Type B pancreatic cell (in vitro differentiated cells): ENCODE data around the gene CD80. TPM values are rescaled to one million over a fixed set of nuclear protein-coding genes. Genes with fewer than 3 reads are reported as not detected.

Experiments used
- DNase-seq: peaks from one replicate; pipeline ENCODE4 v3.0.0; 2021; ENCODE audit warnings: mixed read lengths; ENCODE audit not compliant: unreplicated experiment; ENCODE audit errors: extremely low spot score
- H3K27ac Mint-ChIP-seq: 2 replicates; pipeline ENCODE4 v1.8.0; 2021; ENCODE audit warnings: mild to moderate bottlenecking, mixed read lengths
- H3K27me3 Mint-ChIP-seq: 2 replicates; pipeline ENCODE4 v1.8.0; 2021; ENCODE audit warnings: mixed read lengths
- H3K36me3 Mint-ChIP-seq: 2 replicates; pipeline ENCODE4 v1.8.0; 2021; ENCODE audit warnings: mixed read lengths
- H3K4me1 Mint-ChIP-seq: one replicate; pipeline ENCODE4 v1.8.0; 2021; ENCODE audit warnings: mixed read lengths; ENCODE audit not compliant: unreplicated experiment
- H3K4me3 Mint-ChIP-seq: 2 replicates; pipeline ENCODE4 v1.8.0; 2021; ENCODE audit warnings: mild to moderate bottlenecking, mixed read lengths
- H3K9me3 Mint-ChIP-seq: 2 replicates; pipeline ENCODE4 v1.8.0; 2021; ENCODE audit warnings: mixed read lengths
- CTCF ChIP-seq: fragments of 200-600 bp; sonication (generic); conservative IDR thresholded peaks from 2 replicates; pipeline ENCODE4 v1.5.0; 2021; ENCODE audit warnings: antibody characterized with exemption, mild to moderate bottlenecking
- total RNA-seq: library from RNA; stranded (reverse); gene quantifications from 2 replicates; pipeline ENCODE4 v1.2.1, GENCODE V29; 2021; ENCODE audit warnings: low replicate concordance

CD80 gene
- total RNA-seq, 1 donor from 2014 or later = 0.10 TPM

DNA sequence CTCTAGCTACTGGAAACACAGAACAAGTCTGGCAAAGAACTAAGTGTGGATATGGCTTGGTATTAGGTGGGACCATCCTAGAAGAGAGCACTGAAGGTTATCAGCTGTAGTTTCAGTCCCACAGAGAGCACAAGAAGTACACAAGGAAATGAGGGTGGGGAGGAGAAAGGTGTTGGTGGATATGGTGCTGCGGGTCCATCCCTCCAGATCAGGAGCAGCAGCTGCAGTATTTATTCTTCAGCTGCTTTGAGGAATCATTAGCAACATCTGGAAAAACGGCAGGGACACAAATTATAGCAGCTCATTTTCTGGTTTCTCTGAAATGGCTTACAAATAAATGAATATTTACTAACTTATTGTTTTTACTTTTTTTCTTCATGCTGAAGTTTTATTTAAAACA is 29.0 kb downstream of the CD80 start:
- Mint-ChIP-seq H3K9me3 (no peaks in the 10 kb centered on the region), H3K27me3 (no peaks in the 10 kb centered on the region), H3K27ac (no peak overlapping the region), H3K4me3 (no peak overlapping the region), H3K36me3 (peaks cover 1% of the 10 kb centered on the region), H3K4me1 (no peaks in the 10 kb centered on the region)
- no peak for DNase-seq
- TF ChIP-seq CTCF = no peak

DNA sequence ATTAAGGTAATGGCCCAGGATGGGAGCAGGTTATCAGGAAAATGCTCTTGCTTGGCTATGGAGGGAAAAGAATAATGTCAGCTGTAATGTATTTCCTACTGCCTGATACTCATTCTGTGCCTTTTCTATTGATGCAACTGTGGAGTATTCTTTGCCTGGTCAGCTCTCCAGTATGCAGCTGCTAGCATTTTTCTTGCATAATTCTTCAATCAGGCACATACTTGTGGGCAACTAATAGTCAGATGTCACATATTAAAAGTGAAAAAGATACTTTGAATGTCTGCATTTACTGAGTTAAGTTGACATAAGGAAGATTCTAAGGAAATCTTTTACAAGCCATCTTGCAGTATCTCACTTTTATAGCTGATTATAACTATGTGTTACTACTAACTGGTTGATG is 29.5 kb downstream of the CD80 start:
- DNase-seq = no peak
- H3K4me3 Mint-ChIP-seq = no peak overlapping the region
- no peaks in the 10 kb centered on the region for H3K9me3 Mint-ChIP-seq
- no peak overlapping the region for H3K27ac Mint-ChIP-seq
- TF ChIP-seq CTCF = no peak
- H3K4me1 Mint-ChIP-seq = no peaks in the 10 kb centered on the region
- no peaks in the 10 kb centered on the region for H3K27me3 Mint-ChIP-seq
- peaks cover 3% of the 10 kb centered on the region for H3K36me3 Mint-ChIP-seq

DNA sequence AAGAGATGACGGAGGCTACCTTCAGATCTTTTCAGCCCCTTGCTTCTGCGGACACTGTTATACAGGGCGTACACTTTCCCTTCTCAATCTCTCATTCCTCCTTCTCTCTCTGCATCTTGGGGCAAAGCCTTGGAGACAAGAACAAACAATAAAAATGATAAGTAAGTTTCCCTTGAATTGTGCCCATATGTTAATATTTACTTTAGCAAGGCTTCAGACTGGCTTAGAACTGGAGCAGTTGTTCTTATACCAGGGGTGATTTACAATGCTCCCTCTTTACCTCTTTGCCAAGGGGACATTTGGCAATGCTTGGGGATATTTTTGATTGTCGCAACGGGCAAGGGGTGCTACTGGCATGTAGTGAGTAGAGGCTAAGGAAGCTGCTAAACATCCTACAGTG is 31.7 kb downstream of the CD80 start:
- no peak for TF ChIP-seq CTCF
- H3K36me3 Mint-ChIP-seq = peaks cover 10% of the 10 kb centered on the region
- no peaks in the 10 kb centered on the region for H3K4me1 Mint-ChIP-seq

DNA sequence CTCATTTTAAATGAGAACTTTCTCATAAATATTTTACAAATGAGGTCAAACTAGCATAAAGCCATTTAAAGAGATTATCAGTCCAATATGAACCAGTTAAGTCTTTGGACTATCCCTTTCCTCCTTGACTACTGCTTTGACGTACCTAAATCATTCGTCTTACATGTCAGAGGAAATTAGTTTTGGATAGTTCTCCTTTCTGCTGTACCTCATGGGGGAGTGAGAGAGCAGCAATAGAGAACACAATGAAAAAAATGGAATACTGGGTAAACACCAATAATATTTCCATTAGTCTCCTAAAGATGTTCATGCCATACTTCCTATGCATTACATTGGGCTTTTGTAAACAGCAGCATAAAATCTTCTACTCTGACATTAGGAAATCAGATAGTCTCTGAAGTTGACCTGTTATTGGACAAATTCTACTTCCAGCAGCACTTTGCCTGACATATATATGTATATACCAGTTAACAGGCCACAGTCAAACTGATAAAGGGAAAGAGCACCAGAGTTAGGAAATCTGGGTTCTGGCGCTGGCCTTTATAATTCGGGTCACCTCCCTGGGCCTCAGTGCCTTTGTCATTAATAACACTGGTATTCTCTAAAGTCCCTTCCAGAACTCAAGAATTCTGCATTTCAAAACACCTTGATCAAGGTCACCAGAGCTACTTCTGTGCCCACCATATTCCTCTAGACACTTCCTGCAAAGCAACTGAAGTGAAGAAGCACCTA is 34.3 kb downstream of the CD80 start:
- Mint-ChIP-seq H3K4me1 (no peaks in the 10 kb centered on the region), H3K27ac (no peak overlapping the region), H3K36me3 (peaks cover 28% of the 10 kb centered on the region), H3K27me3 (no peaks in the 10 kb centered on the region), H3K4me3 (no peak overlapping the region), H3K9me3 (no peaks in the 10 kb centered on the region)
- no peak for TF ChIP-seq CTCF
- no peak for DNase-seq

More for the DNA sequence above, 31.7 kb downstream of the CD80 start:
- Mint-ChIP-seq H3K4me3 (no peak overlapping the region), H3K27me3 (no peaks in the 10 kb centered on the region), H3K27ac (no peak overlapping the region), H3K9me3 (no peaks in the 10 kb centered on the region)
- DNase-seq = no peak

- H3K9me3 Mint-ChIP-seq = peaks cover 5% of the 10 kb centered on the region
- no peaks in the 10 kb centered on the region for H3K4me1 Mint-ChIP-seq
- TF ChIP-seq CTCF = no peak
- H3K36me3 Mint-ChIP-seq = peaks cover 71% of the 10 kb centered on the region
- no peak for DNase-seq
- H3K4me3 Mint-ChIP-seq = no peak overlapping the region
- H3K27me3 Mint-ChIP-seq = no peaks in the 10 kb centered on the region
- H3K27ac Mint-ChIP-seq = no peak overlapping the region
Observed at GRCh38 chr3:119518026-119518425, 41.4 kb downstream of the CD80 start.
